GM19328 (cell line): ENCODE data around the gene CAMK1.

Experiments used
- ATAC-seq: cut with Tn5 transposase; IDR thresholded peaks from one replicate; pipeline ENCODE4 v1.9.1; 2021; ENCODE audit warnings: mild to moderate bottlenecking, moderate library complexity; ENCODE audit not compliant: unreplicated experiment

CAMK1 gene

DNA sequence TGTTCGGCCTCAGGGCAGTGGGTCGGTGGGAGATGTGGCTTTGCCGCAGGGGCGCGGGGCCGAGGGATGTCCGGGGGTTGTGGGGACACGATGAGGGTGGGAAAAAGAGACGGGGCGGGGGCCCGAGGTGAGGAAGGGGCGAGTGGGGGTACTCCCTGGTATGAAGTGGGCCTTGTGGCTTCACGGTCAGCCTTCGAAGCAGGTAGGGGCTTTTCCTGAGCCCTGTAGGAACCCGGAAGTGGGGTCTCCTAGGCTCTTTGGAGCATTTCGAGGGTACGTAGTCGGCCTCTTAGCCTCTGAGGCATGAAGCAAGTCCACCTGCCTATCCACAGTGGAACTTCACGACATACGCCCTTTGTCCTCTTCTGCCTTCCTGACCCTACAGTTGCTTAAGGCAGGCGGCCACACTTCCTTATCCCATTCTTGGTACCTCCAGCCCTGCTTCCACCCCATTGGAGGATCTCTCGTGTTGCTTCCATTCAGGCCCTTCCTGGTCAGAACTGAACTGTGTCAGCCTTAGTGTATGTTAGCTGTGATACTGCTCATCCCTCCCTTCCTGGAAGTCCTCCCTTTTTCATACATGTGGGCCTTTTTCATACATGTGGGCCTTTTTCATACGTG is 23.5 kb upstream of the CAMK1 start:
- no peak for ATAC-seq

DNA sequence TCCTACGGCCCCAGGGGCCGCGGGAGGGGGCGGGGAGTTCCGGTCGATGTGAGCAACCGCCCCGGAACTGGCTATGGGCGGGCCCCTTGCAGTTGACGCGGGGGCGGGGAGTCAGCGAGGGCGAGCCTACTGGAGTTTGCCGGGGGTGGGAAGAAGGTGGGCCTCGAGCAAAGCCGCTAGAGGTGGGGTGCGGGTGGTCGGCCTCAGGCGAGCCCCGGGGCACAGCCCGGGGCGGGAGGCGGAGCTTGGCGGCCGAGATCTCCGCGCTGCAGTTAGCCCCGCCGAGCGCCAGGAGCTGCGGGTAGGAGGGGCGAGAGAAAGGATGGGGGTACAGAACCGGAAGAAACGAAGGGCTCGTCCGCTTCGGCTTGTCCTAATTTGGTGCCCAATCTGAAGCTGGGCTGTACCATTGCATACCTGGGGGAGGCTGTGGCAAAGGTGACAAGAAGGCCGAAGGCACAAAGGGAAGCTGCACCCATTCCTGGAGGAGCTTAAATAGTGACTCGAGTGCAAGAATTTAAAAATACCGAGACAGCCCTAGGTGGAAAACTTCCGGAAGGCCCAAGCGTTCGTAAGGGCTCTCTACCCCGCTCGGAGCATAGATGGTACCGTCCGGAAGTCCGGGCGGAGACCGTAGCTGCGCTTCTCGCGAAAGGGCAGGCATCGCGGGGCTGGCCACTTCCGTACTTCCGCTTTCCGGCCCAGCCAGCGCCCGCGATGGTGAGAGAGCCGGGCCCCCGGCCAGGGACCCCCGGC is 22.8 kb upstream of the CAMK1 start, which contains the start of the genes ARPC4 and TADA3:
Gene ARPC4 (plus strand): TSS at position 678 of the 756 bp plus-strand sequence. CDS start 40 bp downstream, at position 718.
Gene TADA3 (minus strand): TSS at position 69 of the 756 bp plus-strand sequence. CDS start 1,007 bp downstream, outside the sequence.
- ATAC-seq = peak; percentile 69

DNA sequence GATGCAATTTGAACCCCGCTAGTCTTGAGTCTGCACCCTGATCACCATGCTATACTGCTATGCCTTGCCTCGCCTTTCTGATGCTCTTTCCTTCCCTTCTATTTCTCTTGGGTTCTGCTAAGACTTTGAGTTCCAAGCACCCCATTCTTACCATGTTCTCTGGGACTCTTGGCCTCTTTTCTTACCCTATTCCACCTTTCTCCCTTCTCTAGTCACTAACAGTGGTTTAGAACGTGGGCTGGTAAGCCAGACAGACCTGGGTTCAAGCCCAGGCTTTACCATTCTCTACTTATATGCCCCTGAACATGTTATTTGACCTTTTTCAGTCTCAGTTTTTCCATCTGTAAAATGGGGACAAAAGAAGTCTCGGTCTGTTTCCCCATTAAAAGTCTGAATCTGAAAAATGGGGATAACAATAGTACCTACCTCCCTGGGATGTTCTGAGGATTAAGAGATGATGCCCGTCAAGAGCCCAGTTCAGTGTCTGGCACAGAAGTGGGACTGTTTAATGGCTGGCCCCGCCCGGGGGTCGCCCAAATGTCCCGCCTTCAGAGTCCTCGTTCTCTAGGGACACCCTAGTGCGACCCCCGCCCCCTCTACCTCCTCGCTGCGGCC is 22.1 kb upstream of the CAMK1 start:
- ATAC-seq = no peak

GRCh38 chr3:9791127-9791526 is 21.4 kb upstream of the CAMK1 start:
- ATAC-seq = no peak

DNA sequence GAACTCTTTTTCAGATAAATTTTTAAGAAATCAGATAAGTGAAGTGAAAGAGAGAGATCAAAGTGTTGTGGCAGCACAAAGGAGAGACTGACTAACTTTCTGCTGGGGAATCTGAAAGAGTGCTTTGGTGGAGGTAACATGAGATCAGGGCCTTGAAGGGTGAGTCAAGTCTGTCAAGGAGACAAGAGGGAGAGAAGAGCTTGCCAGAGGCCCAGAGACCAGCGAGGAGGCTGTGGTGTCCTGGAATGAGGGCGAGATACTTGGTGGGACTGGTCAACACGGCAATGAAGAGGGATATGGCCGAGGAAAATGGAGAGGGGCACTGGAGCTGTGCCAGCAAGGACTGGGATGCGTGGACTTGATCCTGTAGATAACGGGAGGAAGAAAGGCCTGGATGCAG is 18.0 kb upstream of the CAMK1 start:
- no peak for ATAC-seq

- no peak for ATAC-seq
Observed at GRCh38 chr3:9786825-9787669, 17.3 kb upstream of the CAMK1 start.

- ATAC-seq = no peak
Observed at GRCh38 chr3:9786209-9786739, 16.5 kb upstream of the CAMK1 start.

GRCh38 chr3:9785602-9786001 is 15.9 kb upstream of the CAMK1 start:
- no peak for ATAC-seq

DNA sequence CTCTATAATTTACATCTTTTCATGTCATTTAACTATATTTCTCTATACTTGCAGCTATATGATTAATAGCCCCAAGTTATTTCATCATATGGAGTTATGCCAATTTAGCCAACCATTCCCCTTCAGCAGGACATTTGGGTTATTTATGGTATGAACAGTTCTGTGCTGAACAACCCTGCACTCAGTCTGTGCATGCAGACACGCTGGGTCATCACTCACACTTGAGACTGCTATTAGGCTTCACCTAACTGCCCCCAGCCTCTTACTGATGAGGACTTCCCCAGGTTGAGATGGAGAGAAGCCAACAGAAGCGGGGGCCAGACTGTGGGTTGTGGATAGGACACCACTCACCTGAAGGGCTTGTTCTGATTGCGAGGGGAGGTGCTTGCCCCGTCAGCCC is 15.2 kb upstream of the CAMK1 start:
- ATAC-seq = no peak

- ATAC-seq = no peak
Observed at GRCh38 chr3:9783954-9784353, 14.2 kb upstream of the CAMK1 start.

- no peak for ATAC-seq
Observed at GRCh38 chr3:9782770-9783169, 13.0 kb upstream of the CAMK1 start.

GRCh38 chr3:9781978-9782603 is 12.3 kb upstream of the CAMK1 start:
- no peak for ATAC-seq

DNA sequence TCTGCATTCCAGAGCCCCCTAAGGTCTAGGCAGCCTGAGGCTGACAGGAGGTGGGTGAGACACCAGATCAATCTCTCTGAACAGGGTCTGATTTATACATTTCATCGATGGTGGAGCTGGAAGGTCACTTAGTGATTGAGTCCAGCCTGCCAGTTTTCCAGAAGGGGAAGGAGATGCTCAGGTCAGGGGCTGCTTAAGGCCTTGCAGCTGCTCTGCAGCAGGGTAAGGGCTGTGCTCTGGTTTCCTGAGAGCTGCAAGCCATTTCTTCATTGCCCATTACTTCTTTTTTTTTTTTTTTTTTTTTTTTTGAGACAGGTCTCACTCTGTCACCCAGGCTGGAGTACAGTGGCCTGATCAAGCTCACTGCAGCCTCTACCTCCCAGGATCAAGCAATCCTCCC is 11.8 kb upstream of the CAMK1 start:
- no peak for ATAC-seq

DNA sequence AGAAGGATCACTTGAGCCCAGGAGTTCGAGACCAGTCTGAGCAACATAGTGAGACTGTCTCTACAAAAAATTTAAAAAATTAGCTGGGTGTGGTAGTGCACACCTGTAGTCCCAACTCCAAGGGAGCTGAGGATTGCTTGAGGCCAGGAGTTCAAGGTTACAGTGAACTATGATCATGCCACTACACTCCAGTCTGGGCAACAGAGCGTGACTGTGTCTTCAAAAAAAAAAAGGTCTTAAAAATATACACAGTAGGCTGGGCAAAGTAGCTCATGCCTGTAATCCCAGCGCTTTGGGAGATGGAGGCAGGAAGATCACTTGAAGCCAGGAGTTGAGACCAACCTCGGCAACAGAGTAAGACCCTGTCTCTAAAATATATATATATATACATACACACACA is 11.2 kb upstream of the CAMK1 start:
- no peak for ATAC-seq

GRCh38 chr3:9780458-9780812 is 10.7 kb upstream of the CAMK1 start:
- no peak for ATAC-seq

DNA sequence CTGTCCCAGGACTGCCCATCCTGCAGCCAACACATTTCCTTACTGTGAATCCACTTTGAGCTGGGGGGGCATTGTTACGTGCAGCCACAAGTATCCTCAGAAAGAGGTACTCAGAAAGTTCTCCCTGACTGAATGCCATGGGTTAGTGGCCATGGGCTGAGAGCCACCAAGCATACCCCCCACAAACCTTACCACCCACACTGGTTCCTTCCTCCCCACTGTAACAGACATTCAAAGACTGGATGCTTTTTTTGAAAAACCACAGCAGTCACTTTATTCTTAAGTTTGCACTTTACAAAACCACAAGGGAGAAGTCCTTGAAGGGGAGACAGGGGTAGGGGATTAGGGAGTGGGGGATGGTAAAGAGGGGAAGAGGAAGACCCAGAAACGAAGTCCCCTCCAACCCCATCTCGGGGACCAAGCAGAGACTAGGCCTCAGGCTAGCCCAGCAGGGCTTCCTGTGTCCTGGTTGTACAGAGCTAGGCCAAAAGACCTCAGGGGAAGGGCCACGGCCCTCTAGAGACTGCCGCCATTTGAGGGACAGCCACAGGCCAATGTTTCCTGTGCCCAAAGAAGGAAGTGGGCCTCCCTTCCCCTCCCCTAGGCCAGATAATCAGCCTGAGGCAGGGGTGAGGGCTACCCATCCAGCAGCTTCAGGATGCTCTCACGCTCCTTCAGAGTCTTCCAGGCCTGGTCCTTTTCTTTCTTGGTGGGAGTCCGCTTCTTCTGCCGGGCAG is 10.1 kb upstream of the CAMK1 start:
- ATAC-seq = peak; percentile 54

DNA sequence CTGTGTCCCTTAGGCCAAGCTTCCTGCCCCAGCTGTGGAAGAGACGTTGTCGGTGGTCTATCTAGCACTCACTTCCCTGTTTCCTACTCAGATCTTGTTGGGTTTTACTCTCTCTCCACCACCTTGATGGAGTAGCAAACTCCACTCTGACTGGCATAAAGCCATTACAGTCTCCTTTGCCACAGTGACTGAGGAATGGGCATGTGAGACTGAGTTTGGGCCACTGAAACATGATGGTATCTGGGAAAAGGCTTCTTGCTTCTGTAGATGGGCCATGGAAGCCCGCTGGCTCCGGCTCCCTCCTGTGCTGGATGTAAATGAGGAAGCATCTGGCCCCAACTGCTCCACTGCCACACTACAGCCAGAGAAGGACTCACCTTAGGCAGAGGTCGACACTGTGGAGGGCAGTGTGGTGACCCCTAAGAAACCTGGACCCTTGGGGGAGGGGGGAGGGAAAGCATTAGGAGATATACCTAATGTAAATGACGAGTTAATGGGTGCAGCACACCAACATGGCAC is 9.4 kb upstream of the CAMK1 start:
- no peak for ATAC-seq

GRCh38 chr3:9778143-9779074 is 8.7 kb upstream of the CAMK1 start:
- ATAC-seq = no peak

- no peak for ATAC-seq
Observed at GRCh38 chr3:9777694-9778021, 7.9 kb upstream of the CAMK1 start.
